GM12801 (cell line): Measurements from ENCODE around the gene UCN.

Experiments used
- TF ChIP-seq, protein P1 (sequence below): IDR thresholded peaks from one replicate; pipeline ENCODE4 v1.5.1; 2011; ENCODE audit warnings: control low read depth; ENCODE audit not compliant: insufficient read length; ENCODE audit errors: extremely low read depth

The UCN gene

DNA sequence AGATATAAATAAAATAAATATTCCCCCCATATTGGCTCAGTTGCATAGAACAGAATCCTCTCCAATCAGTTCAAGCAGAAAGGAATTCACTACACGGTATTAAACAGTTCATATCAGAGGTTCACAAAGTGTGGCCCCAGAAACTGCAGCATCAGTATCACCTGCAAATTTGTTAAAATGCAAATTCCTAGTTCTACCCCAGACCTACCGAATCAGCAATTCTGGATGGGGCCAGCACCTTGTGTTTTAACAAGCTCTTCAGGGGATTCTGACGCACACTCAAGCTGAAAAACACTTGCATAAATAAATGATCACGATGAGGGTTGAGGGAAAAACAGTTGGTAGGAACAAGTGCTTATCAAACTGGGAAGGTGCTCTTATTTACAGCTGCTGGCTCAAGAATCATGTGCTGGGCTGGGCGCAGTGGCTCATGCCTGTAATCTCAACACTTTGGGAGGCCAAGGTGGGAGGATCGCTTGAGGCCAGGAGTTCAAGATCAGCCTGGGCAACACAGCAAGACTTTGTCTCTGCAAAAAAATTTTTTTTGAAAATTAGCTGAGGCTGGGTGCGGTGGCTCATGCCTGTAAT, 42.0 kb upstream of the UCN start:
- TF ChIP-seq, protein P1, sequence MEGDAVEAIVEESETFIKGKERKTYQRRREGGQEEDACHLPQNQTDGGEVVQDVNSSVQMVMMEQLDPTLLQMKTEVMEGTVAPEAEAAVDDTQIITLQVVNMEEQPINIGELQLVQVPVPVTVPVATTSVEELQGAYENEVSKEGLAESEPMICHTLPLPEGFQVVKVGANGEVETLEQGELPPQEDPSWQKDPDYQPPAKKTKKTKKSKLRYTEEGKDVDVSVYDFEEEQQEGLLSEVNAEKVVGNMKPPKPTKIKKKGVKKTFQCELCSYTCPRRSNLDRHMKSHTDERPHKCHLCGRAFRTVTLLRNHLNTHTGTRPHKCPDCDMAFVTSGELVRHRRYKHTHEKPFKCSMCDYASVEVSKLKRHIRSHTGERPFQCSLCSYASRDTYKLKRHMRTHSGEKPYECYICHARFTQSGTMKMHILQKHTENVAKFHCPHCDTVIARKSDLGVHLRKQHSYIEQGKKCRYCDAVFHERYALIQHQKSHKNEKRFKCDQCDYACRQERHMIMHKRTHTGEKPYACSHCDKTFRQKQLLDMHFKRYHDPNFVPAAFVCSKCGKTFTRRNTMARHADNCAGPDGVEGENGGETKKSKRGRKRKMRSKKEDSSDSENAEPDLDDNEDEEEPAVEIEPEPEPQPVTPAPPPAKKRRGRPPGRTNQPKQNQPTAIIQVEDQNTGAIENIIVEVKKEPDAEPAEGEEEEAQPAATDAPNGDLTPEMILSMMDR, result no peak

DNA sequence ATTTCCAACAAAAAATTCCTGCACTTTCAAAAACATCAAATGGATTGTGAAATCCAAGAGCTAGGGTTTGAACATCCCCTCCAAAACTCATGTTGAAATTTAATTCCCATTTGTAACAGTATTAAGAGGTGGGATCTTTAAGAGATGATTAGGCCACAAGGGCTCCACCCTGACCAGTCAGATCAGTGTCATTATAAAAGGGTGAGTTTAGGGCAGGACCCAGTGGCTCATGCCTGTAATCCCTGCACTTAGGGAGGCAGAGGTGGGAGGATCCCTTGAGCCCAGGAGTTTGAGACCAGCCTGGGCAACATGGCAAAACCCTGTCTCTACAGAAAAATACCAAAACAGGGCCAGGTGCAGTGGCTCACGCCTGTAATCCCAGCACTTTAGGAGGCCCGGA, 39.4 kb upstream of the UCN start:
- TF ChIP-seq, protein P1, result no peak

DNA sequence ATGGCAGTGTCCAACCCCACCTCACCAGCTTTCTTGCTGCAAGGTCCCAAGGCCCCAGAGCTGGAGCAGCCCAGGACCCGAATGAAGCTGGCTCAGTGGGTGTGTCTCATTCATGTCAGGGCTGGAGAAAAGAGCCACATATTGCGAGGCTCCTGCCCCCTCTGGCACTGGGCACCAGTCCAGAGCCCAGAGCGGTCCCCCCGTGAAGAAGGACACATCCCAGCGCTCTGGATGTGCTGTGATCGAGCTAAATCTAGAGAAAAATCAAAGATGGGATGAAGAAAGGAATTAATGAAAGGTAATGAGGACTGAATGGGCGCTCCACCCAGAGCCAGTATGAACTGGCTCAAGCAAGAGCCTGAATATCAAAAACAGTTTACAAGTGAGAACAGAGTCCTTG, 27.9 kb upstream of the UCN start:
- TF ChIP-seq, protein P1, result no peak

DNA sequence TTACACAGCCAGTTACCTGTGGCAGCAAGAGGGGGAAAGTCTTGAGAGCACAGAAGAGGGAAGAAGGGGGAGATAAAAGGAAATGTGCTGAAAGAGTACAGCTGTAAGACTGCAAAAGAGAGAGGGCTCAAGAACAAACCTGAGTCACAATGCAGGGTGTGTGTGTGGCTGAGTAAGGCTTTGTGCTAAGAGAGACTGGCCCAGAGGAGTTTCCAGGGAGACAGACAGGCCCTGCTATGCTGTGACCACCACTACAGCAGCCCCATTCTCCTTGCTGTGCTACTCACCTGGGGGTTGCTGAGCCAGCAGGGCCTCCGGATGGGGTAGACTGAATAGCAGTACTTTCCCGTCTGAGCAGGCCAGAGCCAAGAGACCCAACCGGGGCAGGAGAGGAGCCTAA, 27.1 kb upstream of the UCN start:
- TF ChIP-seq, protein P1, result no peak

DNA sequence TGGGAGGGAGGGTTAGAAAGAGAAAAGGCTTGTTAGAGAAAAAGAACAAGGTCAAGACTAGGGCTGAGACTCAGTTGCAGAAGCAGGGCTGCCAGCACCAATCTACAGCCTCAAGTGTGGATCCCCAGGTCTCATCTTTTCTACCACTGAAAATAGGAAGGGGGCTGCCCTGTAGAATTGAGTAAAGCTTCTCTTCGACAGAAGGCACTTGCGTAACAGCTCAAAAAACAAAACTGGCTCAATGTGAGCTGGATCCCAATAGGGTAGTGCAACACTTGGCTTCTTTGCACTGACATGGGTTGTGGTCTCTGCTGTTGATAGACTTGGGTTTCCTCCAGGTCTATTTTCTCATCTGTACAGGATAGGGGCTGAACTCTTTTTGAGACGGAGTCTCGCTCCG, 16.5 kb upstream of the UCN start:
- TF ChIP-seq, protein P1, result no peak

DNA sequence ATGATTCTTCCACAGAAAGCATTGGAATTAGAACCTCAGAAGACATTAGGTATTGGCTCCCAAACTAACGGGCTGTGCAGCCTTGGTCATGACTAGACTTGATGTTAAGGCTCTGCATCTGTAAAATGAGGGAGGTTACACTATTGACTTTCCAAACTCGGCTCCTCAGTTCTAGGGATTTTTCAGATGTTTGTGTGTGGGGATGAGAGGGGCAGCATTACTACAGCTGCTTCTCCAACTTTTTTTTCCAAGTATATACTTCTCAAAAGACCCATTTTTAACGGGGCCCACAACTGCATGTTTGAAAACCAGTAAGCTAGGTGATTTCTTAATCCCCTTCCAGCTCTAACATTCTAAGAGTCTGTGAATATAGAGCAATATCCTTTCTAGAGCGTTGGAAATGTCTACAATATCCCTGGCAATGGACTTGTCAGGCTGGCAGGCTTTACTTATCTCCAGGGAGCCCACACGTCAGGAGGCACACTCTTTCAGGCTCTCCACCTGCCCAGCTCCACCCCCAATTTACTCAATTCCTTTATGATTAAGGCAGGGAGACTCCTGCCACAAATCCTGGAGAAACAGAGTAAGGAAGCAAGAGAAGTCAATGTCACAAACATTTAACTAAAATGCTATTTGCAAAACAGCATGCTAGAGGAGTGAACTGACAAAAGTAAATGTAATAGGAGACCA, 15.5 kb upstream of the UCN start:
- TF ChIP-seq, protein P1, result no peak

DNA sequence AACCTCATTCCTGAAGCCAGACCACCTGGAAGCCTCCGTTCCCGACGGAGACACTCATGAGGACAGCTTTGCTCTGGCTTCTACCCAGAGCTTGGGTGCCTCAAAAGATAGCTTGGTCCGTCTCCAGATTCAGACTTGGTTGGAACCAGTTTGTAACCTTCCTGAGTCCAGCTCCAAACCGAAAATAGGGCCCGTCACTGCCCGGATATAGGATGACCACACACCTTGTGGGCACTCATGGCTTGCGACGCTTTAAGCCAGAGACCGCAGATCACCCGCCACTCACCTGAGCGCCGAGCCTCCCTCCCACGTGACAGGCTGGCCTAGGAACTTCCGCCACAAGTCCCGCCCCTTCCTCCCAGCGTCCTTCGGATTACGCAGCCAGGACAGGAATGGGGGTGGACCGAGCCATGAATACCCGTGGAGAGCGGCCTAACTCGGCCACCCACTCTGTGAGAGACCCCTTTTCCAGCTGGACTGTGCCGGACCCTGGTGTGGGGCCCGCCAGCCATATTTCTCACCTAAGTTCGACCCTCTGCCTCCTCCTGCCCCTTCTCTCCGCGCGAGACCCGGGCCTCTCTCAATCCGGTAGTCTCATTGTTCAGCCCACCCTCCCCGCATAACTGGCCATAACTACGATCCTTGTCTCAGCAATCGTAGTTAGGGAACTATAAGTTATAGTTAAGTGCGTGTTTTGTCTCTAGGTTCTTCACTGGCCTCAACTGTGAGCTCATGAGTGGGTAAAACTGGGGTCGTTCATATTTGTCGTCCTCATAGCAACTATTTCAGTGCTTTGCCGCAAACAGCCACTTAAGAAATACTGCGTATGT, 14.7 kb upstream of the UCN start, which contains the start of gene MPV17:
MPV17 (minus strand) TSS at position 332 of the 830 bp plus-strand sequence. CDS start 580 bp downstream, outside the sequence.
- TF ChIP-seq, protein P1, result no peak
